Upper lobe of left lung (tissue), 4 donors: Measurements from ENCODE around the gene ADH1A.

Experiments
- CTCF ChIP-seq, 6 experiments: fragments of 450-650 bp in 4 of 6; fragments of 200-600 bp in 2 of 6; sonication (generic) in 2 of 6; IDR thresholded peaks; one replicate each; pipeline ENCODE4 v1.5.1; 2016 to 2019; ENCODE audit warnings: antibody characterized with exemption in 6 of 6
- EP300 ChIP-seq, 4 donors: sonication (generic); formaldehyde crosslinking; IDR thresholded peaks; one replicate each; pipeline ENCODE4 v1.5.1; 2017; ENCODE audit warnings: antibody characterized with exemption in 4 of 4, control low read depth in 2 of 4
- POLR2A ChIP-seq, 4 donors: fragments of 450-650 bp; IDR thresholded peaks; one replicate each; pipeline ENCODE4 v1.5.1; 2016 to 2017; ENCODE audit warnings: antibody characterized with exemption in 4 of 4, mild to moderate bottlenecking in 2 of 4
- POLR2AphosphoS5 ChIP-seq, 2 donors: sonication (generic); formaldehyde crosslinking; IDR thresholded peaks; one replicate each; pipeline ENCODE4 v1.5.1; 2017; ENCODE audit warnings: antibody characterized with exemption in 2 of 2

- no peak for TF ChIP-seq POLR2A (IDR thresholded peaks at IDR 0.05)
- peak; percentile 17 to 48 for TF ChIP-seq POLR2AphosphoS5 (IDR thresholded peaks at IDR 0.05)
- TF ChIP-seq EP300 (IDR thresholded peaks at IDR 0.05): peak in 2 of 4 donors; percentile 65 to 69
- no peak for TF ChIP-seq CTCF (IDR thresholded peaks at IDR 0.05)
These were observed 34.2 kb upstream of the ADH1A start for GRCh38 chr4:99324979-99325378.
